ENCODE results near the gene CHRNA4. TPM values are rescaled to one million over a fixed set of nuclear protein-coding genes. Genes with fewer than 3 reads are reported as not detected.

The CHRNA4 gene
- total and polyA plus RNA-seq, 2 of the 13 experiments (the other 11 are each of a cell fraction or from before 2014, with no cell fraction given) = not detected

GRCh38 chr20:63375438-63375837 is 14.3 kb upstream of the CHRNA4 start:
- no peaks in the 10 kb centered on the region; the same call in 1 of the 2 replicates for H4K20me1 ChIP-seq (ENCODE audit: insufficient read depth, low read length)
- 56% methylated on average over 3 of the region's 3 CpGs for WGBS (ENCODE audit: low lambda C conversion rate)
- no peaks in the 10 kb centered on the region for H3K9me3 ChIP-seq (ENCODE audit: low read length)
- TF ChIP-seq SOX13 (IDR thresholded peaks at IDR 0.05) = no peak
- TF ChIP-seq SOX13 (CRISPR knock-in tag; conservative IDR thresholded peaks at IDR 0.05 in 1 of 2, IDR thresholded peaks at IDR 0.05 in 1 of 2) = no peak
- no peak for TF ChIP-seq MYPOP (CRISPR knock-in tag; IDR thresholded peaks at IDR 0.05)
- no peak for TF ChIP-seq NFKB2 (CRISPR knock-in tag; IDR thresholded peaks at IDR 0.05; ENCODE audit: borderline replicate concordance)
- FAIRE-seq (no peak), ATAC-seq (no peak), DNase-seq (ENCODE audit: low spot score) (no peak)
- H3K4me2 ChIP-seq (ENCODE audit: low read depth, low read length) = no peak overlapping the region
- no peak overlapping the region for H3K9ac ChIP-seq (ENCODE audit: insufficient read depth, low read depth, low read length)
- peaks cover 9 to 49% of the 10 kb centered on the region in 2 experiments; a peak in 4 of 5 replicates for H3K27me3 ChIP-seq (ENCODE audit: control insufficient read depth in 1 of 2, insufficient read depth in 2 of 2, low read length in 2 of 2)
- H3K79me2 ChIP-seq (ENCODE audit: insufficient read depth, low read length) = no peaks in the 10 kb centered on the region
- no peak overlapping the region for H3K27ac ChIP-seq (ENCODE audit: extremely low read length, insufficient read depth, low read length)
- intact Hi-C loops (cut with micrococcal nuclease; ENCODE audit: unreplicated experiment) = no loop called here
- in situ Hi-C loops (cut with HindIII; ENCODE audit: extremely low pct_ligation_motif_present, low pct_unique_long_range_greater_than_20kb) = no loop called here
- peaks cover 39% of the 10 kb centered on the region for H3K4me1 ChIP-seq (ENCODE audit: insufficient read depth, low read length)
- no TSS peak for BruUV-seq (replicated peaks)
- ChIA-PET POLR2A (no interaction called here), CTCF (ENCODE audit: low intra/inter-chr PET ratio, low total read pairs) (no interaction called here)
- H3K36me3 ChIP-seq (replicated peaks in 1 of 2; ENCODE audit: control insufficient read depth in 1 of 2, insufficient read depth in 2 of 2, low read length in 2 of 2) = no peaks in the 10 kb centered on the region
- no peak overlapping the region for H2AFZ ChIP-seq (ENCODE audit: low read length)
- no peak overlapping the region for H3K4me3 ChIP-seq (replicated peaks in 1 of 3; ENCODE audit: insufficient read depth in 1 of 3, low read depth in 2 of 3, low read length in 3 of 3)

GRCh38 chr20:63374504-63374903 is 13.4 kb upstream of the CHRNA4 start:
- Histone ChIP-seq H3K9me3 (ENCODE audit: low read length) (no peaks in the 10 kb centered on the region), H3K4me2 (ENCODE audit: low read depth, low read length) (no peak overlapping the region)
- POLR2A ChIA-PET = no interaction called here
- TF ChIP-seq ZNF3 (CRISPR knock-in tag; IDR thresholded peaks at IDR 0.05) (no peak), ZBTB2 (CRISPR knock-in tag; IDR thresholded peaks at IDR 0.05; ENCODE audit: low read depth) (no peak), ZNF263 (CRISPR knock-in tag; IDR thresholded peaks at IDR 0.05) (0 out of 2 replicates have a peak, but pooled peaks have one; percentile 52), ZNF264 (CRISPR knock-in tag; IDR thresholded peaks at IDR 0.05) (no peak), ZSCAN12 (CRISPR knock-in tag; IDR thresholded peaks at IDR 0.05) (no peak), FOXO4 (CRISPR knock-in tag; conservative IDR thresholded peaks at IDR 0.05) (0 out of 2 replicates have a peak, but pooled peaks have one; percentile 40), ZFP36L2 (CRISPR knock-in tag; IDR thresholded peaks at IDR 0.05) (no peak), NRL (CRISPR knock-in tag; IDR thresholded peaks at IDR 0.05; ENCODE audit: borderline replicate concordance) (no peak), GABPA (IDR thresholded peaks at IDR 0.05; ENCODE audit: low read depth, low read length) (no peak), GABPA (CRISPR knock-in tag; IDR thresholded peaks at IDR 0.05; ENCODE audit: low read depth) (0 out of 2 replicates have a peak, but pooled peaks have one; percentile 18), TIGD3 (CRISPR knock-in tag; IDR thresholded peaks at IDR 0.05; ENCODE audit: borderline replicate concordance) (no peak)

More at GRCh38 chr20:63374504-63374903, 13.4 kb upstream of the CHRNA4 start:
- Histone ChIP-seq H3K79me2 (ENCODE audit: insufficient read depth, low read length) (no peaks in the 10 kb centered on the region), H3K4me1 (ENCODE audit: insufficient read depth, low read length) (peaks cover 39% of the 10 kb centered on the region), H3K36me3 (replicated peaks in 1 of 2; ENCODE audit: control insufficient read depth in 1 of 2, insufficient read depth in 2 of 2, low read length in 2 of 2) (no peaks in the 10 kb centered on the region), H2AFZ (ENCODE audit: low read length) (no peak overlapping the region), H3K9ac (ENCODE audit: insufficient read depth, low read depth, low read length) (no peak overlapping the region), H3K4me3 (replicated peaks in 1 of 3; ENCODE audit: insufficient read depth in 1 of 3, low read depth in 2 of 3, low read length in 3 of 3) (no peak overlapping the region; a peak in 1 of 6 replicates), H3K27ac (ENCODE audit: extremely low read length, insufficient read depth, low read length) (no peak overlapping the region), H4K20me1 (ENCODE audit: insufficient read depth, low read length) (no peaks in the 10 kb centered on the region; the same call in 1 of the 2 replicates), H3K27me3 (ENCODE audit: control insufficient read depth in 1 of 2, insufficient read depth in 2 of 2, low read length in 2 of 2) (peaks cover 9 to 58% of the 10 kb centered on the region in 2 experiments; a peak in 4 of 5 replicates)
- in situ Hi-C loops (cut with HindIII; ENCODE audit: extremely low pct_ligation_motif_present, low pct_unique_long_range_greater_than_20kb) (no loop called here), intact Hi-C loops (cut with micrococcal nuclease; ENCODE audit: unreplicated experiment) (no loop called here)
- 2% methylated on average over 12 of the region's 12 CpGs for WGBS (ENCODE audit: low lambda C conversion rate)
- CTCF ChIA-PET (ENCODE audit: low intra/inter-chr PET ratio, low total read pairs) = no interaction called here
- no TSS peak for BruUV-seq (replicated peaks)
- DNase-seq (ENCODE audit: low spot score) = no peak
- peak; percentile 14 for ATAC-seq
- FAIRE-seq = peak; percentile 72
